ENCODE results near the gene FETUB.

DNA sequence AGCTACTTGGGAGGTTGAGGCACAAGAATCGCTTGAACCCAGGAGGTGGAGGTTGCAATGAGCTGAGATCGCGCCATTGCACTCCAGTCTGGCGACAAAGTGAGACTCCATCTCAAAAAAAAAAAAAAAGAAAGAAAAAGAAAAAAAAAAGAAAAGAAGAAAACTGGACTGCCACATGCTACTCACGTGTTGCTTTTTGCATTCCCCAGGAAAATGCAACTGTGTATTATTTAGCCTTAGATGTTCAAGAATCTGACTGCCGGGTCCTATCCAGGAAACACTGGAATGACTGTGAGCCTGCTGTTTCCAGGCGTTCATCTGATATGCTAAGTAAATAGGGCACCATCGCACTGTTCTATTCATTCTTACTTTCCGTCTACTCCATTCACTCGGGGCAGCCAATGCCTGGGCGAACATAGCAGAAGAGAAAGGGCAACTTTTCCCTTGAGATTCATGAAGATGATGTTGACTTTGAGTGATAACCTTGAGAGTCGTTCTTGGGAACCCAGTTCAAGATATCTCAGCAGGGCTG is 47.0 kb downstream of the FETUB start:
- TF ChIP-seq CTCF (conservative IDR thresholded peaks at IDR 0.05; ENCODE audit: low read length), result no peak
- no peak for TF ChIP-seq EZH2phosphoT487 (IDR thresholded peaks at IDR 0.05; ENCODE audit: borderline replicate concordance, low read depth, low read length)

All from OCI-LY7 (cell line).